ENCODE measurements around the gene ELF1. TPM values are rescaled to one million over a fixed set of nuclear protein-coding genes. Genes with fewer than 3 reads are reported as not detected.

Gene ELF1
- total RNA-seq, 1 donor from 2014 or later: 19.2 TPM

DNA sequence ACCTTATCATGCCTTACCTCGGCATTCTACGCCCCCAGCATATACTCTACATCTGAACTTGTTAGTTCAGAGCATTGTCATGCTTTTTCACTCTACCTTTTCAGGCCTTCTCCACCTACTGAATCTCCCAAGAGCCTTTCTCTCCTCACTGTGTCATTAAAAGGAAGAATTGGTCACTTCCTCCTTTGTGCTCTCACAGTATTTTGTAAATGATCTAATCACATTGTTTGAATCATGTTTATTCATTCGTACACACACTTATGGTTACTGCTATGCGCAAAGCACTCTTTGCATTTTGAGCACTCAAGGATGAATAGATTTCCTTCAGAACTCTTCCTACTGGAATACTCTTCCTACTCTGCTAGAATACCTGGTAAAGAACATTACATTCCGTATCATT lies 15.8 kb upstream of the ELF1 start:
- no peak overlapping the region for H3K4me3 Mint-ChIP-seq
- no peaks in the 10 kb centered on the region for H3K4me1 Mint-ChIP-seq
- TF ChIP-seq, protein P1, sequence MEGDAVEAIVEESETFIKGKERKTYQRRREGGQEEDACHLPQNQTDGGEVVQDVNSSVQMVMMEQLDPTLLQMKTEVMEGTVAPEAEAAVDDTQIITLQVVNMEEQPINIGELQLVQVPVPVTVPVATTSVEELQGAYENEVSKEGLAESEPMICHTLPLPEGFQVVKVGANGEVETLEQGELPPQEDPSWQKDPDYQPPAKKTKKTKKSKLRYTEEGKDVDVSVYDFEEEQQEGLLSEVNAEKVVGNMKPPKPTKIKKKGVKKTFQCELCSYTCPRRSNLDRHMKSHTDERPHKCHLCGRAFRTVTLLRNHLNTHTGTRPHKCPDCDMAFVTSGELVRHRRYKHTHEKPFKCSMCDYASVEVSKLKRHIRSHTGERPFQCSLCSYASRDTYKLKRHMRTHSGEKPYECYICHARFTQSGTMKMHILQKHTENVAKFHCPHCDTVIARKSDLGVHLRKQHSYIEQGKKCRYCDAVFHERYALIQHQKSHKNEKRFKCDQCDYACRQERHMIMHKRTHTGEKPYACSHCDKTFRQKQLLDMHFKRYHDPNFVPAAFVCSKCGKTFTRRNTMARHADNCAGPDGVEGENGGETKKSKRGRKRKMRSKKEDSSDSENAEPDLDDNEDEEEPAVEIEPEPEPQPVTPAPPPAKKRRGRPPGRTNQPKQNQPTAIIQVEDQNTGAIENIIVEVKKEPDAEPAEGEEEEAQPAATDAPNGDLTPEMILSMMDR (conservative IDR thresholded peaks at IDR 0.05): no peak
- no peaks in the 10 kb centered on the region for H3K9me3 Mint-ChIP-seq
- peaks cover 2% of the 10 kb centered on the region for H3K36me3 Mint-ChIP-seq (ENCODE audit: low read depth)
- no peak for DNase-seq (ENCODE audit: low read depth, low spot score)
- H3K27me3 Mint-ChIP-seq (ENCODE audit: low read depth): no peaks in the 10 kb centered on the region
- no peak overlapping the region for H3K27ac Mint-ChIP-seq (ENCODE audit: unreplicated experiment)

DNA sequence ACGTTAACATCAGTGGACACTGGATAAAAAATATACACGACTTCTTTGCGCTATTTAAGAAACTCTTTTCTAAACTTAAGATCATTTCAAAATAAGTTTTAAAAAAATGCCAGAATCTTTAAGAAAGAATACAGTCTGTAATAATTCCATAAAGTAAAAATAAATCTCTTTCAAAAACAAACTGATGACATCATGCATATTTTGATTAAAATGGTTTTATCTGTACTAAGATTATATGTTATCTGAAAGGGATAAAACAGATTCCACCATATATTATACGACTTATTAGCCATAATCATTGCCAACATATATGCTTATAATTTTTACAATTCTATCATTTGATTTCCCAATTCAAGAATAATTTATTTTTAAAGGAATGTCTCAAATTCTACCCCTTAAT lies 15.3 kb upstream of the ELF1 start:
- no peak overlapping the region for H3K27ac Mint-ChIP-seq (ENCODE audit: unreplicated experiment)
- no peak for DNase-seq (ENCODE audit: low read depth, low spot score)
- no peaks in the 10 kb centered on the region for H3K9me3 Mint-ChIP-seq
- H3K4me1 Mint-ChIP-seq: no peaks in the 10 kb centered on the region
- no peaks in the 10 kb centered on the region for H3K27me3 Mint-ChIP-seq (ENCODE audit: low read depth)
- H3K36me3 Mint-ChIP-seq (ENCODE audit: low read depth): peaks cover 2% of the 10 kb centered on the region
- H3K4me3 Mint-ChIP-seq: no peak overlapping the region
- TF ChIP-seq, protein P1 (conservative IDR thresholded peaks at IDR 0.05): no peak

DNA sequence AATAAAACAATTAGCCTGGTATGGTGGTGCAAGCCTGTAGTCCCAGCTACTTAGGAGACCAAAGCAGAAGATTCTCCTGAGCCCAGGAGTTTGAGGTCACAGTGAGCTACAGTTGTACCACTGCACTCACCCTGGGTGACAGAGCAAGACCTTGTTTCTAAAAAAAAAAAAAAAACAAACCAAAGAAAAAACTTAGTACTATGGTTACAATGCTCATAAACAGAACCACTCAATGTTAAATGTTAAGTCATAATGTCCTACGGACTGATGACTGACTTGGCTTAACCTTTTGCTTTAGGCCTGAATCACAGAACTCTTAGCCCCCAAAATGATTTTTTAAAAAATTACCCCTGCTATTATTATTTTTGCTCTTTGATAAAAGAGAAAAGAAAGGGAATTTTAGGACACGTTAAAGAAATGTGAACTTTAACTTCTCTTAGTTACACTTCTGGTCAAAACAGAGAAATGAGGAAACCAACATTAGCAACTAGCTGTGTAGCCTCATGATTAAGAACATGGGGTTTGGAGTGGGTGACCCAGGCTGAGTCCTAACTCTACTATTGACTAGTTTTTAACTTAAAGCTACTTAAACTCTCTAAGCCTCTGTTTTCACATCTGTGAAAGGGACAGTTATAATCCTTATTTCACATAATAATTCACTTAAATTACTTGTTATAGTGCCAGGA lies 13.7 kb upstream of the ELF1 start:
- no peaks in the 10 kb centered on the region for H3K4me1 Mint-ChIP-seq
- H3K9me3 Mint-ChIP-seq: no peaks in the 10 kb centered on the region
- H3K36me3 Mint-ChIP-seq (ENCODE audit: low read depth): peaks cover 2% of the 10 kb centered on the region
- H3K27ac Mint-ChIP-seq (ENCODE audit: unreplicated experiment): no peak overlapping the region
- no peak for DNase-seq (ENCODE audit: low read depth, low spot score)
- no peak overlapping the region for H3K4me3 Mint-ChIP-seq
- no peaks in the 10 kb centered on the region for H3K27me3 Mint-ChIP-seq (ENCODE audit: low read depth)
- TF ChIP-seq, protein P1 (conservative IDR thresholded peaks at IDR 0.05): no peak

DNA sequence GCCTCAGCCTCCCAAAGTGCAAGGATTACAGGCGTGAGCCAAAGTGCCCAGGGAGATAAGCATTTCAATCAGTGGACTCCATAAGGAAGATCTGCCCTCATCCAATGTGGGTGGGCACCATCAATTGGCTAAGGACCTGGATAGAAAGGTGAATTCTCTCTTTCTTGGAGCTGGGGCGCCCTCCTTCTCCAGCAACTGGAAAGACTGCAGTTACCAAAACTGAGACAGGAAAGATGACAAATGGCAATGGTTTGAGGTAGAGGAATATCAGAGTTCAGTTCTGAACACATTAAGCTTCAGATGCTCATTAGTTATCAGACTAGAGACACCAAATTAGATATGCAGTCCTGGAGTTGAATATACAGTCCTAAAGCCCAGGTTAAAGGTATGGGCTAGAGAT lies 10.5 kb upstream of the ELF1 start:
- H3K9me3 Mint-ChIP-seq: no peaks in the 10 kb centered on the region
- no peak overlapping the region for H3K4me3 Mint-ChIP-seq
- no peak for DNase-seq (ENCODE audit: low read depth, low spot score)
- peaks cover 2% of the 10 kb centered on the region for H3K36me3 Mint-ChIP-seq (ENCODE audit: low read depth)
- no peaks in the 10 kb centered on the region for H3K27me3 Mint-ChIP-seq (ENCODE audit: low read depth)
- no peaks in the 10 kb centered on the region for H3K4me1 Mint-ChIP-seq
- TF ChIP-seq, protein P1 (conservative IDR thresholded peaks at IDR 0.05): no peak
- no peak overlapping the region for H3K27ac Mint-ChIP-seq (ENCODE audit: unreplicated experiment)

DNA sequence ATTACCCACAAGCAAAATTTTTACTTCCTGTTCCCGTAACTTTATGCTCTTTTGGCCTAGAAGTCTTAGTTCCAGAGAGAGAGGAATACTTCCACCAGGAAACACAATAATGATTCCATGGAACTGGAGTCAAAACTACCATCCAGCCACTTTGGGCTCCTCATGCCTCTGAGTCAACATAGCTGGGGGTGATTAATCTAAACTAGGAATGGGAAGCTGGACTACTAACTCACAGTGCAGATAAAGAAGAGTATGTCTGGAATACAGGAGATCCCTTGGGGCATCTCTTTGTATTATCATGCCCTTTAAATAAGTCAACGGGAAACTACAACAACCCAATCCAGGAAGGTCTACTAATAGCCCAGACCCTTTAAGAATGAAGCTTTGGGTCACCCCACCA lies 8.9 kb upstream of the ELF1 start:
- no peaks in the 10 kb centered on the region for H3K27me3 Mint-ChIP-seq (ENCODE audit: low read depth)
- H3K4me1 Mint-ChIP-seq: no peaks in the 10 kb centered on the region
- no peak overlapping the region for H3K27ac Mint-ChIP-seq (ENCODE audit: unreplicated experiment)
- H3K4me3 Mint-ChIP-seq: no peak overlapping the region
- TF ChIP-seq, protein P1 (conservative IDR thresholded peaks at IDR 0.05): no peak
- no peaks in the 10 kb centered on the region for H3K36me3 Mint-ChIP-seq (ENCODE audit: low read depth)
- H3K9me3 Mint-ChIP-seq: no peaks in the 10 kb centered on the region
- no peak for DNase-seq (ENCODE audit: low read depth, low spot score)

All from neural crest cell (in vitro differentiated cells).